Hepatocyte (in vitro differentiated cells): ENCODE data around the gene GALNTL6.
"Not testable (repeated sequence)": the region's sequence is repeated elsewhere in the genome, so short reads cannot be mapped to it uniquely, and the experiment has no call there.

Experiments
- EZH2 ChIP-seq: fragments of 200-600 bp; sonication (generic); IDR thresholded peaks from 2 replicates; pipeline ENCODE4 v1.6.1; 2016; ENCODE audit warnings: antibody characterized with exemption, mild to moderate bottlenecking, borderline replicate concordance
- EZH2phosphoT487 ChIP-seq: fragments of 200-600 bp; sonication (generic); IDR thresholded peaks from one replicate; pipeline ENCODE4 v1.6.1; 2018; ENCODE audit warnings: antibody characterized with exemption, mild to moderate bottlenecking, low read depth, moderate library complexity; ENCODE audit not compliant: unreplicated experiment, severe bottlenecking
- TF ChIP-seq, protein P1 (sequence below): fragments of 200-600 bp; sonication (generic); IDR thresholded peaks from 2 replicates; pipeline ENCODE4 v1.5.1; 2016; ENCODE audit warnings: antibody characterized with exemption, mild to moderate bottlenecking; ENCODE audit not compliant: poor library complexity

DNA sequence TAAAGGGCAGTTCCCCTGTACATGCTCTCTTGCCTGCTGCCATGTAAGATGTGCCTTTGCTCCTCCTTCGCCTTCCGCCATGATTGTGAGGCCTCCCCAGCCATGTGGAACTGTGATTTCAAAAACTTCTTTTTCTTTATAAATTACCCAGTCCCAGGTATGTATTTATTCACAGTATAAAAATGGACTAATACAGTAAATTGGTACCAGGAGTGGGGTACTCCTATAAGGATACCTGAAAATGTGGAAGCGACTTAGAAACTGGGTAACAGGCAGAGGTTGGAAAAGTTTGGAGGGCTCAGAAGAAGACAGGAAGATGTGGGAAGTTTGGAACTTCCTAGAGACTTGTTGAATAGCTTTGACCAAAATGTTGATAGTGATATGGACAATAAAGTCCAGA, 920.4 kb downstream of the GALNTL6 start:
- not testable (repeated sequence) for TF ChIP-seq EZH2phosphoT487, EZH2
- TF ChIP-seq, protein P1, sequence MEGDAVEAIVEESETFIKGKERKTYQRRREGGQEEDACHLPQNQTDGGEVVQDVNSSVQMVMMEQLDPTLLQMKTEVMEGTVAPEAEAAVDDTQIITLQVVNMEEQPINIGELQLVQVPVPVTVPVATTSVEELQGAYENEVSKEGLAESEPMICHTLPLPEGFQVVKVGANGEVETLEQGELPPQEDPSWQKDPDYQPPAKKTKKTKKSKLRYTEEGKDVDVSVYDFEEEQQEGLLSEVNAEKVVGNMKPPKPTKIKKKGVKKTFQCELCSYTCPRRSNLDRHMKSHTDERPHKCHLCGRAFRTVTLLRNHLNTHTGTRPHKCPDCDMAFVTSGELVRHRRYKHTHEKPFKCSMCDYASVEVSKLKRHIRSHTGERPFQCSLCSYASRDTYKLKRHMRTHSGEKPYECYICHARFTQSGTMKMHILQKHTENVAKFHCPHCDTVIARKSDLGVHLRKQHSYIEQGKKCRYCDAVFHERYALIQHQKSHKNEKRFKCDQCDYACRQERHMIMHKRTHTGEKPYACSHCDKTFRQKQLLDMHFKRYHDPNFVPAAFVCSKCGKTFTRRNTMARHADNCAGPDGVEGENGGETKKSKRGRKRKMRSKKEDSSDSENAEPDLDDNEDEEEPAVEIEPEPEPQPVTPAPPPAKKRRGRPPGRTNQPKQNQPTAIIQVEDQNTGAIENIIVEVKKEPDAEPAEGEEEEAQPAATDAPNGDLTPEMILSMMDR: not testable (repeated sequence)
